HEK293T (cell line): ENCODE data around the gene TRMT2A.

ENCODE experiments used
- BHLHE40 ChIP-seq: fragments of 450-650 bp; IDR thresholded peaks from 2 replicates; pipeline ENCODE4 v1.6.1; 2016; ENCODE audit warnings: mild to moderate bottlenecking, moderate library complexity, borderline replicate concordance
- CTBP1 ChIP-seq: fragments of 450-650 bp; IDR thresholded peaks from 2 replicates; pipeline ENCODE4 v1.6.1; 2016; ENCODE audit warnings: borderline replicate concordance
- FOXA1 ChIP-seq: fragments of 450-650 bp; IDR thresholded peaks from 2 replicates; pipeline ENCODE4 v1.6.1; 2016; ENCODE audit warnings: mild to moderate bottlenecking
- FOXM1 ChIP-seq: fragments of 450-650 bp; IDR thresholded peaks from 2 replicates; pipeline ENCODE4 v1.6.1; 2017; ENCODE audit warnings: mild to moderate bottlenecking, borderline replicate concordance
- HDGF ChIP-seq: fragments of 450-650 bp; IDR thresholded peaks from 2 replicates; pipeline ENCODE4 v1.6.1; 2017; ENCODE audit warnings: antibody characterized with exemption, borderline replicate concordance
- NFRKB ChIP-seq: fragments of 450-650 bp; IDR thresholded peaks from 2 replicates; pipeline ENCODE4 v1.6.1; 2016; ENCODE audit warnings: mild to moderate bottlenecking, moderate library complexity
- PKNOX1 ChIP-seq: fragments of 450-650 bp; IDR thresholded peaks from 2 replicates; pipeline ENCODE4 v1.6.1; 2016
- SP1 ChIP-seq: fragments of 450-650 bp; IDR thresholded peaks from 2 replicates; pipeline ENCODE4 v1.6.1; 2017
- SUZ12 ChIP-seq: fragments of 450-650 bp; IDR thresholded peaks from 2 replicates; pipeline ENCODE4 v1.6.1; 2016; ENCODE audit warnings: mild to moderate bottlenecking
- TARDBP ChIP-seq: fragments of 450-650 bp; IDR thresholded peaks from 2 replicates; pipeline ENCODE4 v1.6.1; 2016

DNA sequence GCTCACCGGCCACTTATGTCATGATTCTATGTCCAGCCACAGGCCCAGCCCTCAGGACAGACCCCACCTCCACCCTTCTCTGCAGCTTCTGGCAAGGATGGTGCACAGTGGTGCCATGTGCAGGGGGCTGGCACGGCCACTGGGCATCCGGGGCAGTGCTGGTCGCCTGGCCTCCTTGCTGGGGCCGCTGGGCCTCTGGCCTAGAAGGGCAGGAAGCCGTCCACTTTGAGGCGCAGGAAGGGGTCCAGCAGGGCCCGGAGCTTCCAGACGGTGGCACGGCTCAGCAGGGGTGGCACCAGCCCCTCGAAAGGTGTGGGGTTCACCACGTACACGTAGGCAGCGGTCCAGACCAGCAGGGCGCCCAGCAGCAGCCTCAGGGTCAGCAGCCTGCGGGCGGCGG lies 31.4 kb upstream of the TRMT2A start:
- TF ChIP-seq TARDBP (no peak), SUZ12 (no peak), PKNOX1 (no peak), NFRKB (no peak), BHLHE40 (no peak), HDGF (no peak), FOXM1 (no peak), SP1 (no peak), CTBP1 (no peak), FOXA1 (no peak)
